Measurements from ENCODE around the gene PDZD7. TPM values are rescaled to one million over a fixed set of nuclear protein-coding genes. Genes with fewer than 3 reads are reported as not detected.

Gene PDZD7
- total RNA-seq (under 1 TPM; 0.33 to 0.94 (median 0.83) TPM), polyA plus RNA-seq (0.41 TPM)
- long read RNA-seq, donor 1, partial matches to known transcripts, result 0 of 2 reads
- long read RNA-seq, donor 1, other reads (novel, unspliced or antisense), result 1 of 2 reads
- long read RNA-seq, donor 2, partial matches to known transcripts, result 1 of 5 reads
- long read RNA-seq, donor 2, other reads (novel, unspliced or antisense), result 0 of 5 reads
- long read RNA-seq, donor 3, result 0 reads
- long read RNA-seq, donor 4, partial matches to known transcripts, result 0 of 3 reads
- long read RNA-seq, donor 4, other reads (novel, unspliced or antisense), result 0 of 3 reads

- Histone ChIP-seq H3K4me3 (ENCODE audit: low read length) (peak within 1 kb of the TSS; percentile 60), H3K27me3 (ENCODE audit: control insufficient read depth, insufficient read depth) (no peaks in the 10 kb centered on the region), H3K4me1 (ENCODE audit: control insufficient read depth, insufficient read depth, low read length) (peaks cover 2% of the 10 kb centered on the region), H3K9me3 (ENCODE audit: control insufficient read depth, low read length) (no peaks in the 10 kb centered on the region), H3K27ac (ENCODE audit: low read length) (peak within 1 kb of the TSS; percentile 80)
- ATAC-seq, result peak; percentile 88 to 92
- under 1% methylated on average over 38 of the region's 38 CpGs for WGBS
- peak; percentile 97 to 99 (median 99) for DNase-seq
- intact Hi-C loops (cut with DNase I), result no loop called here
Measured at GRCh38 chr10:101031128-101031795, at the start of gene PDZD7, which contains the start of gene SFXN3. Gene PDZD7, minus strand, starts transcription at chr10:101031129. Its CDS starts 910 bp downstream, at chr10:101030219. Gene SFXN3, plus strand, starts transcription at chr10:101031234. Its CDS starts 3,461 bp downstream, at chr10:101034695.

GRCh38 chr10:101079874-101080273, 48.9 kb upstream of the PDZD7 start:
- intact Hi-C loops (cut with DNase I), result no loop called here
- DNase-seq (no peak), ATAC-seq (no peak)
- 79% methylated on average over 1 of the region's 1 CpG for WGBS
- no peaks in the 10 kb centered on the region for H3K9me3 ChIP-seq (ENCODE audit: control insufficient read depth, low read length)
- H3K4me1 ChIP-seq (ENCODE audit: control insufficient read depth, insufficient read depth, low read length), result no peaks in the 10 kb centered on the region
- H3K27me3 ChIP-seq (ENCODE audit: control insufficient read depth, insufficient read depth), result no peaks in the 10 kb centered on the region
- H3K27ac ChIP-seq (ENCODE audit: low read length), result no peak overlapping the region
- no peak overlapping the region for H3K4me3 ChIP-seq (ENCODE audit: low read length)

GRCh38 chr10:101076630-101077029, 45.7 kb upstream of the PDZD7 start:
- intact Hi-C loops (cut with DNase I), result no loop called here
- WGBS, result 79% methylated on average over 5 of the region's 5 CpGs
- H3K4me3 ChIP-seq (ENCODE audit: low read length), result no peak overlapping the region
- H3K4me1 ChIP-seq (ENCODE audit: control insufficient read depth, insufficient read depth, low read length), result no peaks in the 10 kb centered on the region
- no peaks in the 10 kb centered on the region for H3K27me3 ChIP-seq (ENCODE audit: control insufficient read depth, insufficient read depth)
- DNase-seq (no peak), ATAC-seq (no peak)
- no peaks in the 10 kb centered on the region for H3K9me3 ChIP-seq (ENCODE audit: control insufficient read depth, low read length)
- H3K27ac ChIP-seq (ENCODE audit: low read length), result no peak overlapping the region

- Histone ChIP-seq H3K27me3 (ENCODE audit: control insufficient read depth, insufficient read depth) (no peaks in the 10 kb centered on the region), H3K4me1 (ENCODE audit: control insufficient read depth, insufficient read depth, low read length) (no peaks in the 10 kb centered on the region), H3K4me3 (ENCODE audit: low read length) (no peak overlapping the region), H3K27ac (ENCODE audit: low read length) (no peak overlapping the region), H3K9me3 (ENCODE audit: control insufficient read depth, low read length) (no peaks in the 10 kb centered on the region)
- 3% methylated on average over 4 of the region's 4 CpGs for WGBS
- intact Hi-C loops (cut with DNase I), result no loop called here
- no peak for ATAC-seq
- DNase-seq, result no peak
Measured at GRCh38 chr10:101075775-101076174, 44.8 kb upstream of the PDZD7 start.

- ATAC-seq, result no peak
- intact Hi-C loops (cut with DNase I), result no loop called here
- DNase-seq, result no peak
- H3K4me1 ChIP-seq (ENCODE audit: control insufficient read depth, insufficient read depth, low read length), result no peaks in the 10 kb centered on the region
- H3K9me3 ChIP-seq (ENCODE audit: control insufficient read depth, low read length), result no peaks in the 10 kb centered on the region
- H3K4me3 ChIP-seq (ENCODE audit: low read length), result no peak overlapping the region
- H3K27ac ChIP-seq (ENCODE audit: low read length), result no peak overlapping the region
- 15% methylated on average over 13 of the region's 13 CpGs for WGBS
- no peaks in the 10 kb centered on the region for H3K27me3 ChIP-seq (ENCODE audit: control insufficient read depth, insufficient read depth)
Measured at GRCh38 chr10:101073631-101074030, 42.7 kb upstream of the PDZD7 start.

GRCh38 chr10:101072923-101073322, 42.0 kb upstream of the PDZD7 start:
- whole genome bisulfite sequencing, result 60% methylated on average over 9 of the region's 9 CpGs

GRCh38 chr10:101071885-101072433, 41.0 kb upstream of the PDZD7 start:
- no peak for DNase-seq
- ATAC-seq, result no peak
- Histone ChIP-seq H3K9me3 (ENCODE audit: control insufficient read depth, low read length) (no peaks in the 10 kb centered on the region), H3K27me3 (ENCODE audit: control insufficient read depth, insufficient read depth) (no peaks in the 10 kb centered on the region), H3K27ac (ENCODE audit: low read length) (no peak overlapping the region), H3K4me3 (ENCODE audit: low read length) (no peak overlapping the region), H3K4me1 (ENCODE audit: control insufficient read depth, insufficient read depth, low read length) (no peaks in the 10 kb centered on the region)
- 37% methylated on average over 7 of the region's 7 CpGs for WGBS
- intact Hi-C loops (cut with DNase I), result no loop called here

More at GRCh38 chr10:101072923-101073322, 42.0 kb upstream of the PDZD7 start:
- no peak for ATAC-seq
- intact Hi-C loops (cut with DNase I), result no loop called here
- Histone ChIP-seq H3K27ac (ENCODE audit: low read length) (no peak overlapping the region), H3K4me1 (ENCODE audit: control insufficient read depth, insufficient read depth, low read length) (no peaks in the 10 kb centered on the region), H3K9me3 (ENCODE audit: control insufficient read depth, low read length) (no peaks in the 10 kb centered on the region), H3K27me3 (ENCODE audit: control insufficient read depth, insufficient read depth) (no peaks in the 10 kb centered on the region), H3K4me3 (ENCODE audit: low read length) (no peak overlapping the region)
- no peak for DNase-seq

GRCh38 chr10:101071267-101071884, 40.4 kb upstream of the PDZD7 start:
- ATAC-seq, result no peak
- Histone ChIP-seq H3K4me1 (ENCODE audit: control insufficient read depth, insufficient read depth, low read length) (no peaks in the 10 kb centered on the region), H3K27me3 (ENCODE audit: control insufficient read depth, insufficient read depth) (no peaks in the 10 kb centered on the region), H3K27ac (ENCODE audit: low read length) (no peak overlapping the region), H3K4me3 (ENCODE audit: low read length) (no peak overlapping the region), H3K9me3 (ENCODE audit: control insufficient read depth, low read length) (no peaks in the 10 kb centered on the region)
- intact Hi-C loops (cut with DNase I), result no loop called here
- WGBS, result 71% methylated on average over 6 of the region's 6 CpGs
- peak in 2 of 3 donors; percentile 41 to 75 for DNase-seq

- H3K27ac ChIP-seq (ENCODE audit: low read length), result no peak overlapping the region
- H3K4me3 ChIP-seq (ENCODE audit: low read length), result no peak overlapping the region
- peaks cover 6% of the 10 kb centered on the region for H3K4me1 ChIP-seq (ENCODE audit: control insufficient read depth, insufficient read depth, low read length)
- DNase-seq, result no peak
- ATAC-seq, result no peak
- H3K9me3 ChIP-seq (ENCODE audit: control insufficient read depth, low read length), result no peaks in the 10 kb centered on the region
- intact Hi-C loops (cut with DNase I), result no loop called here
- WGBS, result 92% methylated on average over 3 of the region's 3 CpGs
- no peaks in the 10 kb centered on the region for H3K27me3 ChIP-seq (ENCODE audit: control insufficient read depth, insufficient read depth)
Measured at GRCh38 chr10:101070098-101070497, 39.2 kb upstream of the PDZD7 start.

GRCh38 chr10:101069441-101069840, 38.5 kb upstream of the PDZD7 start:
- DNase-seq (no peak), ATAC-seq (no peak)
- H3K27me3 ChIP-seq (ENCODE audit: control insufficient read depth, insufficient read depth), result no peaks in the 10 kb centered on the region
- intact Hi-C loops (cut with DNase I), result no loop called here
- WGBS, result 87% methylated on average over 5 of the region's 5 CpGs
- H3K4me1 ChIP-seq (ENCODE audit: control insufficient read depth, insufficient read depth, low read length), result peaks cover 6% of the 10 kb centered on the region
- no peaks in the 10 kb centered on the region for H3K9me3 ChIP-seq (ENCODE audit: control insufficient read depth, low read length)
- H3K4me3 ChIP-seq (ENCODE audit: low read length), result no peak overlapping the region
- no peak overlapping the region for H3K27ac ChIP-seq (ENCODE audit: low read length)

Measured in right cardiac atrium (tissue), 5 donors.